HCT116 (cell line): Measurements from ENCODE around the gene TLL2. TPM values are rescaled to one million over a fixed set of nuclear protein-coding genes. Genes with fewer than 3 reads are reported as not detected.

Experiments
- ATAC-seq: fragments of 200-7000 bp; cut with Tn5 transposase; 2 replicates; pipeline ENCODE4 v1.9.1; 2020; ENCODE audit warnings: mild to moderate bottlenecking, moderate library complexity
- BruUV-seq: library from RNA; stranded (reverse); fragments of 400-500 nt; replicated peaks from 2 replicates; lab custom pipeline; 2021; lab: Mats Ljungman, UMichigan
- CTCF ChIA-PET: fragments of 300-600 bp; sonication (Branson Sonifier 250); formaldehyde crosslinking; loops from one replicate; lab custom pipeline; 2021; ENCODE audit warnings: antibody characterized with exemption; lab: Charles Lee
- POLR2A ChIA-PET: fragments of 300-600, 350-600 bp; sonication (Branson Sonifier 250); formaldehyde crosslinking; loops from one replicate; lab custom pipeline; 2021; ENCODE audit warnings: antibody characterized with exemption; lab: Charles Lee
- RAD21 ChIA-PET, 2 experiments: fragments of 300-600 bp; sonication (Branson Sonifier 250); formaldehyde crosslinking; loops; one replicate each; lab custom pipeline; 2023; ENCODE audit warnings: low total read pairs in 2 of 2; ENCODE audit not compliant: uncharacterized antibody in 2 of 2, unreplicated experiment in 2 of 2, low non-redundant PET in 1 of 2; lab: Charles Lee
- DNase-seq: peaks from one replicate; pipeline ENCODE4 v3.0.0-alpha.2; 2010; ENCODE audit warnings: low read depth, low spot score
- H2AFZ ChIP-seq: fragments of 200-600 bp; shearing (Covaris generic), sonication (generic); 2 replicates; pipeline ENCODE4 v1.6.1; 2017; ENCODE audit warnings: low read depth, mixed run types, mixed read lengths, antibody characterized with exemption, low read length; ENCODE audit not compliant: poor library complexity, severe bottlenecking
- H3K27ac ChIP-seq: 2 replicates; pipeline ENCODE4 v1.5.1; 2012; ENCODE audit warnings: low read depth, low read length
- H3K27me3 ChIP-seq: fragments of 200-600 bp; sonication (generic); 2 replicates; pipeline ENCODE4 v1.6.1; 2016; ENCODE audit warnings: mixed run types, low read length, mixed read lengths; ENCODE audit not compliant: insufficient read depth
- H3K36me3 ChIP-seq, 2 experiments: fragments of 200-500 bp in 1 of 2; fragments of 200-600 bp in 1 of 2; sonication (Bioruptor generic) in 1 of 2; sonication (generic) in 1 of 2; 2 replicates each; pipeline versions ENCODE4 v1.5.1 to v1.6.1; 2014 to 2016; ENCODE audit warnings: low read length in 2 of 2, inconsistent platforms in 1 of 2, mixed read lengths in 1 of 2, mixed run types in 1 of 2; ENCODE audit not compliant: insufficient read depth in 2 of 2, control insufficient read depth in 1 of 2
- H3K4me1 ChIP-seq, 2 experiments: fragments of 200-600 bp in 1 of 2; sonication (generic) in 1 of 2; 2 replicates each; pipeline versions ENCODE4 v1.5.1 to v1.6.1; 2012 to 2017; ENCODE audit warnings: low read length in 2 of 2, inconsistent platforms in 1 of 2, mild to moderate bottlenecking in 1 of 2, mixed read lengths in 1 of 2, mixed run types in 1 of 2, moderate library complexity in 1 of 2; ENCODE audit not compliant: insufficient read depth in 2 of 2, control insufficient read depth in 1 of 2
- H3K4me2 ChIP-seq: fragments of 200-600 bp; sonication (generic); 2 replicates; pipeline ENCODE4 v1.6.1; 2017; ENCODE audit warnings: mixed run types, low read length, mixed read lengths
- H3K4me3 ChIP-seq, 2 experiments: fragments of 200-600 bp in 1 of 2; sonication (generic) in 1 of 2; replicated peaks in 1 of 2; 2 replicates each; pipeline ENCODE4 v1.5.1; 2011 to 2016; ENCODE audit warnings: low read length in 2 of 2, control low read depth in 1 of 2, low read depth in 1 of 2, mild to moderate bottlenecking in 1 of 2, mixed read lengths in 1 of 2, mixed run types in 1 of 2
- H3K79me2 ChIP-seq: fragments of 200-600 bp; sonication (generic); 2 replicates; pipeline ENCODE4 v1.6.1; 2017; ENCODE audit warnings: mild to moderate bottlenecking, mixed run types, low read length, moderate library complexity, mixed read lengths; ENCODE audit not compliant: insufficient read depth
- H3K9ac ChIP-seq: fragments of 200-600 bp; sonication (generic); 2 replicates; pipeline ENCODE4 v1.6.1; 2016; ENCODE audit warnings: low read length, mixed read lengths
- H3K9me2 ChIP-seq: fragments of 200-600 bp; sonication (generic), shearing (Covaris generic); 2 replicates; pipeline ENCODE4 v1.6.1; 2017; ENCODE audit warnings: mixed run types, mild to moderate bottlenecking, moderate library complexity; ENCODE audit not compliant: insufficient read depth
- H3K9me3 ChIP-seq, 2 experiments: fragments of 200-500 bp in 1 of 2; fragments of 200-600 bp in 1 of 2; sonication (Bioruptor generic) in 1 of 2; sonication (generic) in 1 of 2; 2 replicates each; pipeline ENCODE4 v1.6.1; 2014 to 2017; ENCODE audit warnings: low read length in 2 of 2, mixed read lengths in 2 of 2, inconsistent platforms in 1 of 2, low read depth in 1 of 2, mild to moderate bottlenecking in 1 of 2, mixed run types in 1 of 2, moderate library complexity in 1 of 2; ENCODE audit not compliant: control insufficient read depth in 1 of 2, insufficient read depth in 1 of 2
- H4K20me1 ChIP-seq: fragments of 200-600 bp; sonication (generic), shearing (Covaris generic); 2 replicates; pipeline ENCODE4 v1.6.1; 2017; ENCODE audit warnings: mixed run types, mild to moderate bottlenecking, moderate library complexity; ENCODE audit not compliant: insufficient read depth
- ATF3 ChIP-seq: IDR thresholded peaks from 2 replicates; pipeline ENCODE4 v1.6.1; 2012
- CEBPB ChIP-seq: IDR thresholded peaks from 2 replicates; pipeline ENCODE4 v1.6.1; 2012; ENCODE audit warnings: low read depth
- EZH2 ChIP-seq: fragments of 200-600 bp; sonication (generic); IDR thresholded peaks from 2 replicates; pipeline ENCODE4 v1.6.1; 2017; ENCODE audit warnings: antibody characterized with exemption, mixed run types
- EZH2phosphoT487 ChIP-seq: fragments of 200-600 bp; IDR thresholded peaks from 2 replicates; pipeline ENCODE4 v1.6.1; 2018; ENCODE audit warnings: antibody characterized with exemption, borderline replicate concordance
- FOSL1 ChIP-seq: IDR thresholded peaks from 2 replicates; pipeline ENCODE4 v1.6.1; 2012; ENCODE audit warnings: low read depth
- POLR2AphosphoS5 ChIP-seq: IDR thresholded peaks from 2 replicates; pipeline ENCODE4 v1.6.1; 2011; ENCODE audit warnings: mild to moderate bottlenecking, low read depth, low read length, moderate library complexity
- RAD21 ChIP-seq: IDR thresholded peaks from 2 replicates; pipeline ENCODE4 v1.6.1; 2012; ENCODE audit warnings: low read depth, mild to moderate bottlenecking
- SIN3A ChIP-seq: IDR thresholded peaks from 2 replicates; pipeline ENCODE4 v1.6.1; 2012; ENCODE audit warnings: low read depth
- TCF7L2 ChIP-seq: IDR thresholded peaks from 2 replicates; pipeline ENCODE4 v1.7.0; 2011; ENCODE audit warnings: borderline replicate concordance, inconsistent platforms; ENCODE audit not compliant: insufficient read depth, insufficient read length; ENCODE audit errors: extremely low read depth
- ZFX ChIP-seq: fragments of 450-650 bp; IDR thresholded peaks from 2 replicates; pipeline ENCODE4 v1.6.1; 2017
- ZNF274 ChIP-seq: fragments of 200-500 bp; sonication (Bioruptor generic); IDR thresholded peaks from 2 replicates; pipeline ENCODE4 v1.6.1; 2014; ENCODE audit warnings: mild to moderate bottlenecking, low read depth, low read length, inconsistent platforms
- intact Hi-C: fragments of 100-400 bp; cut with micrococcal nuclease; formaldehyde crosslinking; loops from 2 replicates; pipeline ENCODE4 v1.10.0; 2022
- total RNA-seq: library from RNA; stranded (reverse); gene quantifications from one replicate; pipeline ENCODE4 v1.2.1, GENCODE V29; 2021; ENCODE audit not compliant: unreplicated experiment
- TF ChIP-seq, protein P1 (sequence below): IDR thresholded peaks from 2 replicates; pipeline ENCODE4 v1.6.1; 2011; ENCODE audit warnings: mild to moderate bottlenecking, low read length, moderate library complexity; ENCODE audit not compliant: insufficient replicate concordance; ENCODE audit errors: extremely low read depth
- TF ChIP-seq, protein P2 (sequence below): IDR thresholded peaks from 2 replicates; pipeline ENCODE4 v1.6.1; 2012
- TF ChIP-seq, protein P3 (sequence below), 3 experiments: fragments of 200-600 bp in 1 of 3; sonication (generic) in 1 of 3; IDR thresholded peaks in 2 of 3; conservative IDR thresholded peaks in 1 of 3; 2 replicates each; pipeline ENCODE4 v1.5.1; 2012 to 2017; ENCODE audit warnings: low read depth in 2 of 3, low read length in 2 of 3, antibody characterized with exemption in 1 of 3, borderline replicate concordance in 1 of 3, control low read depth in 1 of 3, mild to moderate bottlenecking in 1 of 3, mixed read lengths in 1 of 3, mixed run types in 1 of 3, moderate library complexity in 1 of 3; ENCODE audit not compliant: insufficient read depth in 1 of 3
- TF ChIP-seq, protein P4 (sequence below): IDR thresholded peaks from 2 replicates; pipeline ENCODE4 v1.6.1; 2012; ENCODE audit warnings: low read depth

TLL2 gene
- total RNA-seq, 1 experiment from 2014 or later: 1.3 TPM

GRCh38 chr10:96408201-96408600 is 105.5 kb downstream of the TLL2 start:
- Histone ChIP-seq H3K27me3 (peaks cover 41% of the 10 kb centered on the region), H3K27ac (no peak overlapping the region), H3K79me2 (no peaks in the 10 kb centered on the region), H3K4me3 (no peak overlapping the region), H3K9me3 (no peaks in the 10 kb centered on the region), H3K36me3 (no peaks in the 10 kb centered on the region), H3K4me1 (no peaks in the 10 kb centered on the region), H4K20me1 (no peaks in the 10 kb centered on the region), H3K4me2 (no peak overlapping the region), H3K9me2 (no peaks in the 10 kb centered on the region)
- ChIA-PET RAD21 (no interaction called here), CTCF (no interaction called here), POLR2A (no interaction called here)
- DNase-seq: no peak
- intact Hi-C loops: no loop called here
- no peak for ATAC-seq
- TF ChIP-seq POLR2AphosphoS5 (no peak), SIN3A (no peak), EZH2 (no peak), CEBPB (no peak), EZH2phosphoT487 (no peak), RAD21 (no peak), FOSL1 (no peak), ZNF274 (no peak), ZFX (no peak), TCF7L2 (no peak), ATF3 (no peak)
- TF ChIP-seq, protein P1, sequence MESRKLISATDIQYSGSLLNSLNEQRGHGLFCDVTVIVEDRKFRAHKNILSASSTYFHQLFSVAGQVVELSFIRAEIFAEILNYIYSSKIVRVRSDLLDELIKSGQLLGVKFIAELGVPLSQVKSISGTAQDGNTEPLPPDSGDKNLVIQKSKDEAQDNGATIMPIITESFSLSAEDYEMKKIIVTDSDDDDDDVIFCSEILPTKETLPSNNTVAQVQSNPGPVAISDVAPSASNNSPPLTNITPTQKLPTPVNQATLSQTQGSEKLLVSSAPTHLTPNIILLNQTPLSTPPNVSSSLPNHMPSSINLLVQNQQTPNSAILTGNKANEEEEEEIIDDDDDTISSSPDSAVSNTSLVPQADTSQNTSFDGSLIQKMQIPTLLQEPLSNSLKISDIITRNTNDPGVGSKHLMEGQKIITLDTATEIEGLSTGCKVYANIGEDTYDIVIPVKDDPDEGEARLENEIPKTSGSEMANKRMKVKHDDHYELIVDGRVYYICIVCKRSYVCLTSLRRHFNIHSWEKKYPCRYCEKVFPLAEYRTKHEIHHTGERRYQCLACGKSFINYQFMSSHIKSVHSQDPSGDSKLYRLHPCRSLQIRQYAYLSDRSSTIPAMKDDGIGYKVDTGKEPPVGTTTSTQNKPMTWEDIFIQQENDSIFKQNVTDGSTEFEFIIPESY: no peak
- TF ChIP-seq, protein P2, sequence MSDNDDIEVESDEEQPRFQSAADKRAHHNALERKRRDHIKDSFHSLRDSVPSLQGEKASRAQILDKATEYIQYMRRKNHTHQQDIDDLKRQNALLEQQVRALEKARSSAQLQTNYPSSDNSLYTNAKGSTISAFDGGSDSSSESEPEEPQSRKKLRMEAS: no peak
- TF ChIP-seq, protein P3, sequence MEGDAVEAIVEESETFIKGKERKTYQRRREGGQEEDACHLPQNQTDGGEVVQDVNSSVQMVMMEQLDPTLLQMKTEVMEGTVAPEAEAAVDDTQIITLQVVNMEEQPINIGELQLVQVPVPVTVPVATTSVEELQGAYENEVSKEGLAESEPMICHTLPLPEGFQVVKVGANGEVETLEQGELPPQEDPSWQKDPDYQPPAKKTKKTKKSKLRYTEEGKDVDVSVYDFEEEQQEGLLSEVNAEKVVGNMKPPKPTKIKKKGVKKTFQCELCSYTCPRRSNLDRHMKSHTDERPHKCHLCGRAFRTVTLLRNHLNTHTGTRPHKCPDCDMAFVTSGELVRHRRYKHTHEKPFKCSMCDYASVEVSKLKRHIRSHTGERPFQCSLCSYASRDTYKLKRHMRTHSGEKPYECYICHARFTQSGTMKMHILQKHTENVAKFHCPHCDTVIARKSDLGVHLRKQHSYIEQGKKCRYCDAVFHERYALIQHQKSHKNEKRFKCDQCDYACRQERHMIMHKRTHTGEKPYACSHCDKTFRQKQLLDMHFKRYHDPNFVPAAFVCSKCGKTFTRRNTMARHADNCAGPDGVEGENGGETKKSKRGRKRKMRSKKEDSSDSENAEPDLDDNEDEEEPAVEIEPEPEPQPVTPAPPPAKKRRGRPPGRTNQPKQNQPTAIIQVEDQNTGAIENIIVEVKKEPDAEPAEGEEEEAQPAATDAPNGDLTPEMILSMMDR (IDR thresholded peaks at IDR 0.05 in 2 of 3, conservative IDR thresholded peaks at IDR 0.05 in 1 of 3; ENCODE audit: borderline replicate concordance in 1 of 3, insufficient read depth in 1 of 3, low read depth in 2 of 3, low read length in 2 of 3): no peak
- TF ChIP-seq, protein P4, sequence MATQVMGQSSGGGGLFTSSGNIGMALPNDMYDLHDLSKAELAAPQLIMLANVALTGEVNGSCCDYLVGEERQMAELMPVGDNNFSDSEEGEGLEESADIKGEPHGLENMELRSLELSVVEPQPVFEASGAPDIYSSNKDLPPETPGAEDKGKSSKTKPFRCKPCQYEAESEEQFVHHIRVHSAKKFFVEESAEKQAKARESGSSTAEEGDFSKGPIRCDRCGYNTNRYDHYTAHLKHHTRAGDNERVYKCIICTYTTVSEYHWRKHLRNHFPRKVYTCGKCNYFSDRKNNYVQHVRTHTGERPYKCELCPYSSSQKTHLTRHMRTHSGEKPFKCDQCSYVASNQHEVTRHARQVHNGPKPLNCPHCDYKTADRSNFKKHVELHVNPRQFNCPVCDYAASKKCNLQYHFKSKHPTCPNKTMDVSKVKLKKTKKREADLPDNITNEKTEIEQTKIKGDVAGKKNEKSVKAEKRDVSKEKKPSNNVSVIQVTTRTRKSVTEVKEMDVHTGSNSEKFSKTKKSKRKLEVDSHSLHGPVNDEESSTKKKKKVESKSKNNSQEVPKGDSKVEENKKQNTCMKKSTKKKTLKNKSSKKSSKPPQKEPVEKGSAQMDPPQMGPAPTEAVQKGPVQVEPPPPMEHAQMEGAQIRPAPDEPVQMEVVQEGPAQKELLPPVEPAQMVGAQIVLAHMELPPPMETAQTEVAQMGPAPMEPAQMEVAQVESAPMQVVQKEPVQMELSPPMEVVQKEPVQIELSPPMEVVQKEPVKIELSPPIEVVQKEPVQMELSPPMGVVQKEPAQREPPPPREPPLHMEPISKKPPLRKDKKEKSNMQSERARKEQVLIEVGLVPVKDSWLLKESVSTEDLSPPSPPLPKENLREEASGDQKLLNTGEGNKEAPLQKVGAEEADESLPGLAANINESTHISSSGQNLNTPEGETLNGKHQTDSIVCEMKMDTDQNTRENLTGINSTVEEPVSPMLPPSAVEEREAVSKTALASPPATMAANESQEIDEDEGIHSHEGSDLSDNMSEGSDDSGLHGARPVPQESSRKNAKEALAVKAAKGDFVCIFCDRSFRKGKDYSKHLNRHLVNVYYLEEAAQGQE: no peak
- TF ChIP-seq, all 23 proteins: peak for 0
- Histone ChIP-seq H3K9ac (no peak overlapping the region), H2AFZ (no peak overlapping the region)
- BruUV-seq: no TSS peak
